HFFc6 (cell line): ENCODE measurements around the gene KLHL22. TPM values are rescaled to one million over a fixed set of nuclear protein-coding genes. Genes with fewer than 3 reads are reported as not detected.
A peak's percentile ranks its signal among the peaks of the same experiment; 100 is the strongest.

Experiments
- DNase-seq: peaks from one replicate; pipeline ENCODE4 v3.0.0-alpha.2; 2018
- H3K27ac Mint-ChIP-seq: 2 replicates; pipeline ENCODE4 v1.8.0; 2020; ENCODE audit warnings: mild to moderate bottlenecking, mixed read lengths
- H3K27me3 Mint-ChIP-seq: 2 replicates; pipeline ENCODE4 v1.8.0; 2021; ENCODE audit warnings: mild to moderate bottlenecking, moderate library complexity, mixed read lengths; ENCODE audit not compliant: insufficient read depth
- H3K36me3 Mint-ChIP-seq: 2 replicates; pipeline ENCODE4 v1.8.0; 2021; ENCODE audit warnings: low read depth, mixed read lengths
- H3K4me1 Mint-ChIP-seq: 2 replicates; pipeline ENCODE4 v1.8.0; 2020; ENCODE audit warnings: low read depth, mixed read lengths
- H3K4me3 Mint-ChIP-seq: 2 replicates; pipeline ENCODE4 v1.8.0; 2020; ENCODE audit warnings: mild to moderate bottlenecking, moderate library complexity, mixed read lengths
- H3K9me3 Mint-ChIP-seq: 2 replicates; pipeline ENCODE4 v1.8.0; 2020; ENCODE audit warnings: mild to moderate bottlenecking, mixed read lengths
- CTCF ChIP-seq: fragments of 200-600 bp; sonication (generic); IDR thresholded peaks from 2 replicates; pipeline ENCODE4 v1.5.0; 2021; ENCODE audit warnings: antibody characterized with exemption, mild to moderate bottlenecking
- total RNA-seq, 6 experiments: library from RNA; stranded (reverse); fragmentation: NEBNext Ultra II Directional; extraction: Animal tissue kit (Norgen Biotek cat#: 25700); gene quantifications; 2 replicates in 1 of 6; 3 replicates in 5 of 6; pipeline ENCODE4 v1.2.3, GENCODE V29; 2021

The KLHL22 gene
- total RNA-seq, 6 experiments from 2014 or later: 19.2 to 25.5 (median 21.6) TPM

DNA sequence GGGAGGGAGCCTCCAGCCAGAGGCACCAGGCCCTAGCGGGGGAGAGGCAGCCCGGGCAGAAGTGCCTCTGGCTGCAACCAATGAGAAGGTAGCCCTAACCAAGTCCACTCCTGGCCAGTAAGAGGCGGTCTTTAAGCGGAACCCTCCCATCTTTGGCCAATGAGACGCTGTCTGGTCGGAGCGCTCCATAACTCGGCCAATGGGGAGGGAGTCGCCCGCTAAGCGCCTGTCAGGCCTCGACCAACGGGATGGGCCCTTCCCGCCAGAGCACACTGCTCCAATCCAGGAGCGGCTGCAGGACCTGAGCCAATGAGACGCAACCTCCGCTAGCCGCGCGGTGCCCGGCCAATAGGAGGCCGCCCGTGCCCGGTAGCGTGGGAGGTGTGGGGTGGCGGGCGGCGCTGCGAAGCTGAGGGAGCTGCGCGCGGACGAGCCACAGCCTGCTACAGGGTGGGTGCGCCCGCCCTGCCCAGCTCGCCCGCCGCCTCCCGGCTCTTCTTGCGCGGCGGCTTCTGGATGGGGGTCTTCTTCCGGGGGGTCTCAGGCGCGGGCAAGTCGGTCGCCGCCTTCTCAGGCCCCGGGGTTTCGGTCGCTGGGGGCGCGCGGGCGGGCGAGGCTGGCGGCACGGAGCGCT is 70.5 kb downstream of the KLHL22 start:
- no peak for DNase-seq
- H3K27ac Mint-ChIP-seq: no peak overlapping the region
- H3K4me1 Mint-ChIP-seq: peaks cover 8% of the 10 kb centered on the region; the same call in 1 of the 2 replicates
- no peak for TF ChIP-seq CTCF
- H3K9me3 Mint-ChIP-seq: no peaks in the 10 kb centered on the region
- H3K36me3 Mint-ChIP-seq: peaks cover 8% of the 10 kb centered on the region; the same call in 1 of the 2 replicates
- H3K4me3 Mint-ChIP-seq: no peak overlapping the region
- H3K27me3 Mint-ChIP-seq: peaks cover 3% of the 10 kb centered on the region; the same call in 1 of the 2 replicates

DNA sequence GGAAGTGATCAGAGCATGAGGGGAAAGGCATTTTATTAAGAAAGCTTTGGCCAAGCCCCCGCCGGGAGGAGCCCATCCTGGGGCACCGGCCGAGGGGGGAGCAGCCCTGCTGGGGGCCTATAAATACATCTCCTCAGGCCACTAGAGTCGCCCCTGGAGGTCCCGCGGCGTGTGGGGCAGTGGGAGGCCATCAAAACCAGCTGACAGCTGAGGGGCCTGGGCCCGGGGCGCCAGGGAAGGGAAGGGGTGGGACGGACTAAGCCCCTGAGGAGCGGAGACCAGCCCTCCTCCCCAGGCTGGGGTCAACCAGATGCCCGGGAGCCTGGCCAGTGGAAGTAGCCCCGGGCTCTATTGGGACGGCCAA is 71.0 kb downstream of the KLHL22 start:
- Mint-ChIP-seq H3K27ac (no peak overlapping the region), H3K4me3 (no peak overlapping the region), H3K9me3 (no peaks in the 10 kb centered on the region), H3K36me3 (peaks cover 8% of the 10 kb centered on the region; the same call in 1 of the 2 replicates), H3K27me3 (peaks cover 3% of the 10 kb centered on the region; the same call in 1 of the 2 replicates), H3K4me1 (peaks cover 8% of the 10 kb centered on the region; the same call in 1 of the 2 replicates)
- DNase-seq: no peak
- TF ChIP-seq CTCF: no peak

DNA sequence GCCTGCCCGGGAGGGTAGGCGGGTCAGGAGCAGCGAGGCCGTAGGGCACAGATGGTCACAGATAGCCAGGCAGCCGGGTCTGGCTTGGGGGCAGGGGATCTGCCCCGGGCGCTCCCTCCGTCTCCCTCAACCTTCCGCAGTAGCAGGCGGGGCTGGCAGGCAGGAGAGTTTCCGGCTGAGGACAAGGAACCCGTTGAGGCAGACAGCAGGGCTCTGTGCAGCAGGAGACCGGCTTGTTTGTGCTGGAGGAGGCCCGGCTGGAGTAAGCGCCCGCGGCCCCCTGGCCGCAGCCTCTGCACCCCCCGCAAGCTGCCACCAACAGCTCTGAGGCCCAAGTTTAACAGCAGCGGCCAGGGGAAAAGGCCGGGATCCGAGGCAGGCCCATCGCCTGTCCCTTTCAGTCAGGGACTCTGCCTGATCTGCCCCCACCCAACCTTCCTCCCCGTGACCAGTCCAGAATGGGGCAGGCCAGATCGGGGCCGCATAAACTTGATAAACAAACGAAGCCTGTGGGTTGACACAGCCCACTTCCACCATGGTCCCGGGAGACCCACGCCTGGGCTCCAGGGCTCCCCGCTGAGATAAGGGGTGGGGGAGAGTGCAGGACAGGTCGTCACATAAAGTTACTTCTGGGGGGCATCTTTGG is 71.6 kb downstream of the KLHL22 start:
- Mint-ChIP-seq H3K4me3 (no peak overlapping the region), H3K36me3 (peaks cover 8% of the 10 kb centered on the region; the same call in 1 of the 2 replicates), H3K4me1 (peaks cover 8% of the 10 kb centered on the region; the same call in 1 of the 2 replicates), H3K9me3 (no peaks in the 10 kb centered on the region), H3K27ac (no peak overlapping the region), H3K27me3 (peaks cover 3% of the 10 kb centered on the region; the same call in 1 of the 2 replicates)
- DNase-seq: no peak
- TF ChIP-seq CTCF: no peak

GRCh38 chr22:20423008-20423905 is 72.3 kb downstream of the KLHL22 start:
- Mint-ChIP-seq H3K4me1 (peaks cover 8% of the 10 kb centered on the region; the same call in 1 of the 2 replicates), H3K36me3 (peaks cover 8% of the 10 kb centered on the region; the same call in 1 of the 2 replicates), H3K4me3 (no peak overlapping the region), H3K27ac (peak overlapping the region; percentile 60), H3K9me3 (no peaks in the 10 kb centered on the region), H3K27me3 (peaks cover 3% of the 10 kb centered on the region)
- TF ChIP-seq CTCF: no peak
- no peak for DNase-seq

GRCh38 chr22:20422271-20423007 is 73.2 kb downstream of the KLHL22 start:
- TF ChIP-seq CTCF: no peak
- DNase-seq: peak; percentile 63
- H3K9me3 Mint-ChIP-seq: no peaks in the 10 kb centered on the region
- no peak overlapping the region for H3K4me3 Mint-ChIP-seq
- H3K27me3 Mint-ChIP-seq: peaks cover 3% of the 10 kb centered on the region
- H3K36me3 Mint-ChIP-seq: peaks cover 6% of the 10 kb centered on the region; the same call in 1 of the 2 replicates
- no peak overlapping the region for H3K27ac Mint-ChIP-seq
- H3K4me1 Mint-ChIP-seq: peaks cover 8% of the 10 kb centered on the region; the same call in 1 of the 2 replicates
